ENCODE measurements around the gene CALCB. TPM values are rescaled to one million over a fixed set of nuclear protein-coding genes. Genes with fewer than 3 reads are reported as not detected.

The CALCB gene
- polyA plus RNA-seq, 3 donors = not detected

DNA sequence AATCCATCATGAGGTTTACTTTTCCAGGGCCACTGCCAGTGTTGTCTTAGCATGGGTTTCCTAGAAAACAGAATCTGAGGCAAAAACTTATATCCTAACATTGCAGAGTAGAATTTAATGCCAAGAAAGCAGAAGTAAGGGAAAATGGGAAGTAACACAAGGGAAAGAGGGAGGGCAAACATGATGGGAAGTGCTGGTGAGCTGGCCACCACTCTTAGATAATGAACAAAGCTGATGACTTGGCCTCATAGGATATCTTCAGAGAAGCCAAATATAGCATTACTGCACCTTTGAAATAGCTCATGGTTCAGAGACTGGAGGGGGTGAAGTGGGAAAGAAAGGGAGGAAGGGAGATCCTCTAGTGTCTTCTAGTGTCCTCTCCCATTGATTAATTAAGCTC lies 24.8 kb upstream of the CALCB start:
- H3K27me3 Mint-ChIP-seq (ENCODE audit: low read depth in 3 of 3) = peaks cover 2 to 5% (median 2%) of the 10 kb centered on the region in 3 donors
- peaks cover 0 to 2% (median 0%) of the 10 kb centered on the region in 7 donors for H3K9me3 Mint-ChIP-seq
- H3K36me3 Mint-ChIP-seq = no peaks in the 10 kb centered on the region
- Histone ChIP-seq H3K79me2 (ENCODE audit: insufficient read depth, low read length) (no peaks in the 10 kb centered on the region), H3K27ac (ENCODE audit: low read depth in 1 of 2, low read length in 2 of 2) (no peak overlapping the region), H3K4me3 (replicated peaks in 1 of 3; ENCODE audit: low read depth in 2 of 3, low read length in 3 of 3) (no peak overlapping the region), H3K27me3 (ENCODE audit: control insufficient read depth in 2 of 2, insufficient read depth in 2 of 2, low read length in 2 of 2) (no peaks in the 10 kb centered on the region), H4K20me1 (ENCODE audit: insufficient read depth, low read length) (no peaks in the 10 kb centered on the region), H3K9ac (ENCODE audit: insufficient read depth, low read length, poor library complexity, severe bottlenecking) (no peak overlapping the region), H3K9me3 (replicated peaks in 1 of 2; ENCODE audit: control insufficient read depth in 1 of 2, insufficient read depth in 1 of 2, low read length in 2 of 2) (no peaks in the 10 kb centered on the region), H3K4me2 (replicated peaks; ENCODE audit: extremely low read depth, low read length, poor library complexity, severe bottlenecking) (no peak overlapping the region), H2AFZ (ENCODE audit: insufficient read depth, low read depth, low read length, poor library complexity, severe bottlenecking) (no peak overlapping the region), H3K4me1 (ENCODE audit: control insufficient read depth in 1 of 2, insufficient read depth in 2 of 2, low read length in 2 of 2) (no peaks in the 10 kb centered on the region), H3K36me3 (replicated peaks in 1 of 2; ENCODE audit: control insufficient read depth in 1 of 2, insufficient read depth in 2 of 2, low read length in 2 of 2) (no peaks in the 10 kb centered on the region)
- H3K4me1 Mint-ChIP-seq = peaks cover 4% of the 10 kb centered on the region
- H3K4me3 Mint-ChIP-seq = no peak overlapping the region
- intact Hi-C loops (cut with micrococcal nuclease) = no loop called here
- no peak for DNase-seq
- TF ChIP-seq, protein P1, sequence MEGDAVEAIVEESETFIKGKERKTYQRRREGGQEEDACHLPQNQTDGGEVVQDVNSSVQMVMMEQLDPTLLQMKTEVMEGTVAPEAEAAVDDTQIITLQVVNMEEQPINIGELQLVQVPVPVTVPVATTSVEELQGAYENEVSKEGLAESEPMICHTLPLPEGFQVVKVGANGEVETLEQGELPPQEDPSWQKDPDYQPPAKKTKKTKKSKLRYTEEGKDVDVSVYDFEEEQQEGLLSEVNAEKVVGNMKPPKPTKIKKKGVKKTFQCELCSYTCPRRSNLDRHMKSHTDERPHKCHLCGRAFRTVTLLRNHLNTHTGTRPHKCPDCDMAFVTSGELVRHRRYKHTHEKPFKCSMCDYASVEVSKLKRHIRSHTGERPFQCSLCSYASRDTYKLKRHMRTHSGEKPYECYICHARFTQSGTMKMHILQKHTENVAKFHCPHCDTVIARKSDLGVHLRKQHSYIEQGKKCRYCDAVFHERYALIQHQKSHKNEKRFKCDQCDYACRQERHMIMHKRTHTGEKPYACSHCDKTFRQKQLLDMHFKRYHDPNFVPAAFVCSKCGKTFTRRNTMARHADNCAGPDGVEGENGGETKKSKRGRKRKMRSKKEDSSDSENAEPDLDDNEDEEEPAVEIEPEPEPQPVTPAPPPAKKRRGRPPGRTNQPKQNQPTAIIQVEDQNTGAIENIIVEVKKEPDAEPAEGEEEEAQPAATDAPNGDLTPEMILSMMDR (IDR thresholded peaks at IDR 0.05) = no peak
- H3K27ac Mint-ChIP-seq = no peak overlapping the region

DNA sequence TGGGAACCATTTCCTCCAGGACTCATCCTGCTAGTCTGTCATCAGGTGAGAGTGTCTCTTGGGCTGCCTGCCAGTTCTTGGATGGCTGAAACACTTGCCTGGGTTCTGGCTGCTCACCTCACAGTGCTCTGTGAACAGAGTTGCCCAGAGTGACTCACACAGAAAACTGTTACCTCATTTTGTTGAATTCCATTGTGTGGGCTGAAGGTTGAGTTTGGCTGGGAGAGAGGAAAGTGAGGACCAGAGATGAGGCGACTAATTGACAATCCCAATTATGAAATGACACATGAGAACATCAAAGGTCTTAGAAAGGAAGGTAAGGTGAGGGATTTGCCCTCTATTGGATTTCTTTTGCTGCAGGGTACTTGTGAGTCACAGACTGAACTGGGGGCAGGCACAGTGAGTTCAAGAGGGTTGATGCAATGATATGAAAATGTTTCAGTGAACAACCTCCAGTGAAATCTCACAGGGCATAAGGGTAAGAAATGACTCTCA lies 20.2 kb upstream of the CALCB start:
- no peak overlapping the region for H3K4me3 ChIP-seq (replicated peaks in 1 of 3; ENCODE audit: low read depth in 2 of 3, low read length in 3 of 3)
- H3K27me3 ChIP-seq (ENCODE audit: control insufficient read depth in 2 of 2, insufficient read depth in 2 of 2, low read length in 2 of 2) = no peaks in the 10 kb centered on the region
- H3K27ac ChIP-seq (ENCODE audit: low read depth in 1 of 2, low read length in 2 of 2) = no peak overlapping the region
- no peak overlapping the region for H3K4me2 ChIP-seq (replicated peaks; ENCODE audit: extremely low read depth, low read length, poor library complexity, severe bottlenecking)
- WGBS (ENCODE audit: insufficient coverage) = no CpG with 5 or more reads among the region's 1 CpG
- TF ChIP-seq, protein P1 (IDR thresholded peaks at IDR 0.05) = no peak
- no peaks in the 10 kb centered on the region for H3K9me3 ChIP-seq (replicated peaks in 1 of 2; ENCODE audit: control insufficient read depth in 1 of 2, insufficient read depth in 1 of 2, low read length in 2 of 2)
- H2AFZ ChIP-seq (ENCODE audit: insufficient read depth, low read depth, low read length, poor library complexity, severe bottlenecking) = no peak overlapping the region
- Mint-ChIP-seq H3K4me1 (peaks cover 4% of the 10 kb centered on the region), H3K27me3 (ENCODE audit: low read depth in 3 of 3) (peaks cover 4 to 8% (median 4%) of the 10 kb centered on the region in 3 donors), H3K27ac (no peak overlapping the region), H3K9me3 (peaks cover 0 to 2% (median 0%) of the 10 kb centered on the region in 7 donors), H3K4me3 (no peak overlapping the region), H3K36me3 (no peaks in the 10 kb centered on the region)
- intact Hi-C loops (cut with micrococcal nuclease) = no loop called here
- DNase-seq = no peak
- H3K79me2 ChIP-seq (ENCODE audit: insufficient read depth, low read length) = no peaks in the 10 kb centered on the region
- no peaks in the 10 kb centered on the region for H3K4me1 ChIP-seq (ENCODE audit: control insufficient read depth in 1 of 2, insufficient read depth in 2 of 2, low read length in 2 of 2)
- no peaks in the 10 kb centered on the region for H4K20me1 ChIP-seq (ENCODE audit: insufficient read depth, low read length)
- H3K9ac ChIP-seq (ENCODE audit: insufficient read depth, low read length, poor library complexity, severe bottlenecking) = no peak overlapping the region
- no peaks in the 10 kb centered on the region for H3K36me3 ChIP-seq (replicated peaks in 1 of 2; ENCODE audit: control insufficient read depth in 1 of 2, insufficient read depth in 2 of 2, low read length in 2 of 2)

All from CD14-positive monocyte (primary cell).